CD4-positive, alpha-beta T cell treated with Interleukin-15 for 1 hour (primary cell): ENCODE results near the gene LILRB3.
"Not testable (repeated sequence)": the region's sequence is repeated elsewhere in the genome, so short reads cannot be mapped to it uniquely, and the experiment has no call there.

Experiments
- DNase-seq: peaks from one replicate; pipeline ENCODE4 v3.0.0-alpha.2; 2020

The LILRB3 gene

GRCh38 chr19:54189145-54189734 is 33.6 kb downstream of the LILRB3 start, which contains the start of gene MBOAT7:
TSS of gene MBOAT7 (minus strand) at chr19:54189580. CDS start at chr19:54188508, 1,072 bp downstream.
- DNase-seq, result no peak

GRCh38 chr19:54188215-54188871 is 34.5 kb downstream of the LILRB3 start:
- DNase-seq, result peak; percentile 70

GRCh38 chr19:54186934-54187381 is 35.8 kb downstream of the LILRB3 start:
- no peak for DNase-seq

- no peak for DNase-seq
Observed at GRCh38 chr19:54186351-54186750, 36.5 kb downstream of the LILRB3 start.

GRCh38 chr19:54183431-54183830 is 39.4 kb downstream of the LILRB3 start:
- DNase-seq, result no peak

- DNase-seq, result not testable (repeated sequence)
Observed at GRCh38 chr19:54181894-54182293, 40.9 kb downstream of the LILRB3 start.

GRCh38 chr19:54180691-54181091 is 42.1 kb downstream of the LILRB3 start:
- no peak for DNase-seq

GRCh38 chr19:54179921-54180461 is 42.8 kb downstream of the LILRB3 start:
- DNase-seq, result peak; percentile 31

- no peak for DNase-seq
Observed at GRCh38 chr19:54179262-54179852, 43.5 kb downstream of the LILRB3 start.

GRCh38 chr19:54178581-54179261 is 44.1 kb downstream of the LILRB3 start:
- DNase-seq, result no peak

- DNase-seq, result no peak
Observed at GRCh38 chr19:54173951-54174834, 48.6 kb downstream of the LILRB3 start.

- DNase-seq, result no peak
Observed at GRCh38 chr19:54173359-54173699, 49.5 kb downstream of the LILRB3 start.

- DNase-seq, result no peak
Observed at GRCh38 chr19:54172471-54173358, 50.1 kb downstream of the LILRB3 start, which contains the start of gene TMC4. TSS of gene TMC4 (minus strand) at chr19:54173160. CDS start at chr19:54173117, 43 bp downstream.

GRCh38 chr19:54171736-54172431 is 50.9 kb downstream of the LILRB3 start:
- DNase-seq, result not testable (repeated sequence)

- DNase-seq, result no peak
Observed at GRCh38 chr19:54169149-54169740, 53.6 kb downstream of the LILRB3 start.

- DNase-seq, result peak; percentile 84
Observed at GRCh38 chr19:54168174-54168917, 54.5 kb downstream of the LILRB3 start.
